GM23338 (cell line): ENCODE measurements around the gene TARS3. TPM values are rescaled to one million over a fixed set of nuclear protein-coding genes. Genes with fewer than 3 reads are reported as not detected.

ENCODE experiments used
- ATAC-seq: fragments of 200-7000 bp; cut with Tn5 transposase; 3 replicates; pipeline ENCODE4 v1.9.1; 2020
- DNase-seq: peaks from one replicate; pipeline ENCODE4 v3.0.0-alpha.2; 2015; ENCODE audit warnings: low spot score
- H2AFZ ChIP-seq: fragments of 200-600 bp; sonication (generic); 2 replicates; pipeline ENCODE4 v1.8.0; 2016; ENCODE audit warnings: antibody characterized with exemption, mild to moderate bottlenecking, moderate library complexity
- H3F3A ChIP-seq: fragments of 200-600 bp; sonication (generic); replicated peaks from 2 replicates; pipeline ENCODE4 v1.8.0; 2017; ENCODE audit warnings: antibody characterized with exemption, mixed run types, low read depth
- H3K27ac ChIP-seq: fragments of 200-600 bp; sonication (generic); 2 replicates; pipeline ENCODE4 v1.6.1; 2016; ENCODE audit warnings: low read depth
- H3K27me3 ChIP-seq: fragments of 200-600 bp; sonication (generic); 2 replicates; pipeline ENCODE4 v1.8.0; 2016; ENCODE audit warnings: mild to moderate bottlenecking, mixed run types, moderate library complexity; ENCODE audit not compliant: insufficient read depth
- H3K36me3 ChIP-seq: fragments of 200-600 bp; sonication (generic); 2 replicates; pipeline ENCODE4 v1.8.0; 2016; ENCODE audit warnings: mild to moderate bottlenecking; ENCODE audit not compliant: insufficient read depth
- H3K4me1 ChIP-seq: fragments of 200-600 bp; sonication (generic); 2 replicates; pipeline ENCODE4 v1.8.0; 2016; ENCODE audit warnings: mild to moderate bottlenecking, moderate library complexity; ENCODE audit not compliant: insufficient read depth
- H3K4me2 ChIP-seq: fragments of 200-600 bp; sonication (generic); 2 replicates; pipeline ENCODE4 v1.7.1; 2017; ENCODE audit warnings: mixed run types
- H3K4me3 ChIP-seq: fragments of 200-600 bp; sonication (generic); 2 replicates; pipeline ENCODE4 v1.6.1; 2016; ENCODE audit warnings: mixed run types
- H3K79me2 ChIP-seq: fragments of 200-600 bp; sonication (generic); replicated peaks from 2 replicates; pipeline ENCODE4 v1.8.0; 2017; ENCODE audit warnings: mild to moderate bottlenecking; ENCODE audit not compliant: insufficient read depth
- H3K9me2 ChIP-seq: fragments of 200-600 bp; sonication (generic); 2 replicates; pipeline ENCODE4 v1.8.0; 2017; ENCODE audit not compliant: insufficient read depth
- H4K20me1 ChIP-seq: fragments of 200-600 bp; sonication (generic); replicated peaks from 2 replicates; pipeline ENCODE4 v1.8.0; 2017; ENCODE audit warnings: mild to moderate bottlenecking; ENCODE audit not compliant: insufficient read depth
- H3K27ac Mint-ChIP-seq: 2 replicates; pipeline ENCODE4 v1.8.0; 2020; ENCODE audit warnings: inconsistent platforms, mild to moderate bottlenecking, moderate library complexity, mixed read lengths
- H3K27me3 Mint-ChIP-seq: 3 replicates; pipeline ENCODE4 v1.8.0; 2022; ENCODE audit warnings: low read depth, mild to moderate bottlenecking, moderate library complexity, mixed read lengths, inconsistent platforms; ENCODE audit not compliant: insufficient read depth, poor library complexity
- H3K36me3 Mint-ChIP-seq: 3 replicates; pipeline ENCODE4 v1.8.0; 2021; ENCODE audit warnings: low read depth, mild to moderate bottlenecking, inconsistent platforms, moderate library complexity, mixed read lengths
- H3K4me1 Mint-ChIP-seq: 3 replicates; pipeline ENCODE4 v1.8.0; 2020; ENCODE audit warnings: mild to moderate bottlenecking, inconsistent platforms, mixed read lengths
- H3K4me3 Mint-ChIP-seq: 3 replicates; pipeline ENCODE4 v1.8.0; 2021; ENCODE audit warnings: moderate library complexity, mild to moderate bottlenecking, inconsistent platforms, mixed read lengths
- H3K9me3 Mint-ChIP-seq: 3 replicates; pipeline ENCODE4 v1.8.0; 2020; ENCODE audit warnings: moderate library complexity, mild to moderate bottlenecking, inconsistent platforms, mixed read lengths
- CREB1 ChIP-seq: fragments of 250-450 bp; sonication (Bioruptor Pico); IDR thresholded peaks from 2 replicates; pipeline ENCODE4 v1.5.0; 2020; ENCODE audit warnings: low read depth, mild to moderate bottlenecking, moderate library complexity
- EZH2 ChIP-seq: fragments of 200-600 bp; sonication (generic); IDR thresholded peaks from one replicate; pipeline ENCODE4 v1.8.0; 2017; ENCODE audit warnings: antibody characterized with exemption, mild to moderate bottlenecking, low read depth; ENCODE audit not compliant: unreplicated experiment
- EZH2phosphoT487 ChIP-seq: fragments of 200-600 bp; sonication (generic); IDR thresholded peaks from one replicate; pipeline ENCODE4 v1.8.1; 2018; ENCODE audit warnings: antibody characterized with exemption; ENCODE audit not compliant: unreplicated experiment
- JUNB ChIP-seq: IDR thresholded peaks from one replicate; pipeline ENCODE4 v1.6.1; 2016; ENCODE audit warnings: antibody characterized with exemption; ENCODE audit not compliant: unreplicated experiment
- NANOG ChIP-seq: IDR thresholded peaks from 2 replicates; pipeline ENCODE4 v1.6.1; 2016; ENCODE audit warnings: antibody characterized with exemption, borderline replicate concordance
- POLR2AphosphoS5 ChIP-seq: IDR thresholded peaks from 2 replicates; pipeline ENCODE4 v1.6.1; 2016; ENCODE audit warnings: antibody characterized with exemption, low read depth
- STAT1 ChIP-seq: IDR thresholded peaks from one replicate; pipeline ENCODE4 v1.6.1; 2016; ENCODE audit warnings: antibody characterized with exemption; ENCODE audit not compliant: unreplicated experiment
- ZNF114 ChIP-seq: fragments of 250-450 bp; sonication (Bioruptor Pico); IDR thresholded peaks from 2 replicates; pipeline ENCODE4 v1.5.0; 2020; ENCODE audit warnings: mild to moderate bottlenecking, moderate library complexity
- ZNF331 ChIP-seq: fragments of 250-450 bp; sonication (Bioruptor Pico); IDR thresholded peaks from 2 replicates; pipeline ENCODE4 v1.5.0; 2020; ENCODE audit warnings: low read depth, mild to moderate bottlenecking, moderate library complexity
- ZNF462 ChIP-seq: fragments of 250-450 bp; sonication (Bioruptor Pico); IDR thresholded peaks from 2 replicates; pipeline ENCODE4 v1.5.0; 2020; ENCODE audit warnings: mild to moderate bottlenecking, moderate library complexity
- polyA plus RNA-seq: library from polyadenylated mRNA; unstranded; fragments of >200 nt; fragmentation: Nextera tagmentation; extraction: Ambion mirVana; gene quantifications from 2 replicates; pipeline ENCODE4 v1.2.1, GENCODE V29; 2016
- total RNA-seq: library from RNA; depleted of rRNA; stranded (reverse); fragments of >200 nt; shearing (Covaris generic); gene quantifications from 2 replicates; pipeline ENCODE4 v1.2.3, GENCODE V29; 2014
- TF ChIP-seq, protein P1 (sequence below): IDR thresholded peaks from 2 replicates; pipeline ENCODE4 v1.6.1; 2016; ENCODE audit warnings: antibody characterized with exemption

The TARS3 gene
- total and polyA plus RNA-seq, 2 experiments from 2014 or later: 13.0 to 15.4 TPM

DNA sequence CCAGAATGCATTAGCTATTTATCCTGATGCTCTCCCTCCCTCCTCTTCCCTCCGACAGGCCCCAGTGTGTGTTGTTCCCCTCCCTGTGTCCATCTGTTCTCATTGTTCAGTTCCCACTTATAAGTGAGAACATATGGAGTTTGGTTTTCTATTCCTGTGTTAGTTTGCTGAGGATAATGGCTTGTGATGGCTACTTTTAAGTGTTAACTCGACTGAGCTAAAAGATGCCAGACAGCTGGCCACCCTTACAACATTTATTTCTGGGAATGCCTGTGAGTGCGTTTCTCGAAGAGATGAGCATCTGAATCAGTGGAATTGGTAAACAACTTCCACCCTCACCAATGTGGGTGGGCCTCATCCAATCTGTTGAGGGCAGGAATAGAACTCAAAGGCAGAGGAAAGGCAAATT lies 47.3 kb downstream of the TARS3 start:
- no peaks in the 10 kb centered on the region; the same call in 2 of the 3 replicates for H3K9me3 Mint-ChIP-seq
- Histone ChIP-seq H3F3A (no peaks in the 10 kb centered on the region), H3K79me2 (no peaks in the 10 kb centered on the region), H3K27me3 (no peaks in the 10 kb centered on the region), H3K4me2 (no peak overlapping the region), H2AFZ (no peak overlapping the region), H3K4me3 (no peak overlapping the region), H4K20me1 (no peaks in the 10 kb centered on the region), H3K27ac (no peak overlapping the region), H3K4me1 (no peaks in the 10 kb centered on the region), H3K36me3 (no peaks in the 10 kb centered on the region; the same call in 1 of the 2 replicates), H3K9me2 (no peaks in the 10 kb centered on the region)
- ATAC-seq (no peak), DNase-seq (no peak)
- TF ChIP-seq JUNB (no peak), STAT1 (no peak), EZH2phosphoT487 (no peak), POLR2AphosphoS5 (no peak), ZNF331 (CRISPR knock-in tag) (no peak), CREB1 (CRISPR knock-in tag) (no peak), EZH2 (no peak), ZNF462 (CRISPR knock-in tag) (no peak), NANOG (no peak), ZNF114 (no peak)
- TF ChIP-seq, protein P1, sequence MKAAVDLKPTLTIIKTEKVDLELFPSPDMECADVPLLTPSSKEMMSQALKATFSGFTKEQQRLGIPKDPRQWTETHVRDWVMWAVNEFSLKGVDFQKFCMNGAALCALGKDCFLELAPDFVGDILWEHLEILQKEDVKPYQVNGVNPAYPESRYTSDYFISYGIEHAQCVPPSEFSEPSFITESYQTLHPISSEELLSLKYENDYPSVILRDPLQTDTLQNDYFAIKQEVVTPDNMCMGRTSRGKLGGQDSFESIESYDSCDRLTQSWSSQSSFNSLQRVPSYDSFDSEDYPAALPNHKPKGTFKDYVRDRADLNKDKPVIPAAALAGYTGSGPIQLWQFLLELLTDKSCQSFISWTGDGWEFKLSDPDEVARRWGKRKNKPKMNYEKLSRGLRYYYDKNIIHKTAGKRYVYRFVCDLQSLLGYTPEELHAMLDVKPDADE: no peak
- peaks cover 5% of the 10 kb centered on the region for H3K27me3 Mint-ChIP-seq
- H3K27ac Mint-ChIP-seq: no peak overlapping the region
- H3K4me3 Mint-ChIP-seq: no peak overlapping the region
- H3K36me3 Mint-ChIP-seq: no peaks in the 10 kb centered on the region; the same call in 2 of the 3 replicates
- H3K4me1 Mint-ChIP-seq: peaks cover 7% of the 10 kb centered on the region
